SK-N-SH (cell line): ENCODE results near the gene DHPS. TPM values are rescaled to one million over a fixed set of nuclear protein-coding genes. Genes with fewer than 3 reads are reported as not detected.

Experiments
- CTCF ChIA-PET: fragments of 300-600, 350-600 bp; formaldehyde crosslinking; extraction: SDS; loops from one replicate; lab custom pipeline; 2021; lab: Yijun Ruan, JAX
- POLR2A ChIA-PET: fragments of 350-600 bp; sonication (Branson Sonifier 250); formaldehyde crosslinking; extraction: SDS; loops from one replicate; lab custom pipeline; 2020; ENCODE audit warnings: antibody characterized with exemption, inconsistent platforms; lab: Yijun Ruan, JAX
- DNase-seq: peaks from one replicate; pipeline ENCODE4 v3.0.0; 2012
- H2AFZ ChIP-seq: fragments of 200-600 bp; sonication (generic); 2 replicates; pipeline ENCODE4 v1.8.1; 2016; ENCODE audit warnings: antibody characterized with exemption, mild to moderate bottlenecking, low read depth
- H3F3A ChIP-seq: fragments of 200-600 bp; sonication (generic); replicated peaks from 2 replicates; pipeline ENCODE3; 2016; ENCODE audit warnings: antibody characterized with exemption, mild to moderate bottlenecking; ENCODE audit not compliant: insufficient read depth
- H3K27ac ChIP-seq, 2 experiments: fragments of 200-500 bp in 1 of 2; fragments of 200-600 bp in 1 of 2; sonication (Bioruptor generic) in 1 of 2; sonication (generic), shearing (Covaris generic) in 1 of 2; 2 replicates each; pipeline versions ENCODE4 v1.5.1 to v1.6.1; 2014 to 2016; ENCODE audit warnings: low read depth in 2 of 2, inconsistent platforms in 1 of 2, low read length in 1 of 2, mild to moderate bottlenecking in 1 of 2, mixed read lengths in 1 of 2
- H3K27me3 ChIP-seq: fragments of 200-600 bp; sonication (generic), shearing (Covaris generic); 2 replicates; pipeline ENCODE4 v1.6.1; 2016; ENCODE audit warnings: mixed run types; ENCODE audit not compliant: insufficient read depth
- H3K36me3 ChIP-seq, 2 experiments: fragments of 200-500 bp in 1 of 2; fragments of 200-600 bp in 1 of 2; sonication (Bioruptor generic) in 1 of 2; sonication (generic) in 1 of 2; replicated peaks in 1 of 2; 2 replicates each; pipeline versions ENCODE3 to v1.5.1; 2014 to 2016; ENCODE audit warnings: low read length in 1 of 2, mild to moderate bottlenecking in 1 of 2; ENCODE audit not compliant: insufficient read depth in 2 of 2, control insufficient read depth in 1 of 2
- H3K4me1 ChIP-seq, 2 experiments: fragments of 200-500 bp in 1 of 2; fragments of 200-600 bp in 1 of 2; sonication (Bioruptor generic) in 1 of 2; sonication (generic), shearing (Covaris generic) in 1 of 2; 2 replicates each; pipeline versions ENCODE4 v1.5.1 to v1.6.1; 2014 to 2016; ENCODE audit warnings: low read depth in 1 of 2, low read length in 1 of 2, mixed run types in 1 of 2; ENCODE audit not compliant: insufficient read depth in 2 of 2, control insufficient read depth in 1 of 2
- H3K4me2 ChIP-seq: fragments of 200-600 bp; sonication (generic), shearing (Covaris generic); 2 replicates; pipeline ENCODE4 v1.6.1; 2017; ENCODE audit warnings: mixed run types
- H3K4me3 ChIP-seq, 2 experiments: fragments of 200-500 bp in 1 of 2; fragments of 200-600 bp in 1 of 2; sonication (Bioruptor generic) in 1 of 2; sonication (generic), shearing (Covaris generic) in 1 of 2; 2 replicates each; pipeline versions ENCODE4 v1.5.1 to v1.8.1; 2014 to 2016; ENCODE audit warnings: low read depth in 2 of 2, inconsistent platforms in 1 of 2, low read length in 1 of 2, mild to moderate bottlenecking in 1 of 2, mixed read lengths in 1 of 2, moderate library complexity in 1 of 2
- H3K79me2 ChIP-seq: fragments of 200-600 bp; sonication (generic); 2 replicates; pipeline ENCODE4 v1.8.1; 2017; ENCODE audit warnings: mild to moderate bottlenecking; ENCODE audit not compliant: insufficient read depth
- H3K9ac ChIP-seq: fragments of 200-600 bp; sonication (generic); 2 replicates; pipeline ENCODE4 v1.6.1; 2017; ENCODE audit warnings: mixed run types
- H3K9me2 ChIP-seq: fragments of 200-600 bp; sonication (generic); 2 replicates; pipeline ENCODE4 v1.6.1; 2017; ENCODE audit warnings: mixed run types
- H3K9me3 ChIP-seq: fragments of 200-600 bp; sonication (generic); 2 replicates; pipeline ENCODE4 v1.6.1; 2017; ENCODE audit warnings: mixed run types, mild to moderate bottlenecking, moderate library complexity
- H4K20me1 ChIP-seq: fragments of 200-600 bp; sonication (generic); 2 replicates; pipeline ENCODE4 v1.6.1; 2017; ENCODE audit warnings: mild to moderate bottlenecking, mixed run types; ENCODE audit not compliant: insufficient read depth
- CHD2 ChIP-seq: fragments of 150-350 bp; IDR thresholded peaks from 2 replicates; pipeline ENCODE4 v1.6.1; 2018; ENCODE audit warnings: low read length; ENCODE audit not compliant: partially characterized antibody
- CTCF ChIP-seq: fragments of 200-600 bp; sonication (generic); IDR thresholded peaks from 2 replicates; pipeline ENCODE4 v1.6.1; 2017; ENCODE audit warnings: antibody characterized with exemption, mild to moderate bottlenecking, moderate library complexity
- FOXJ3 ChIP-seq: sonication (generic); formaldehyde crosslinking; IDR thresholded peaks from 2 replicates; pipeline ENCODE4 v1.5.1; 2020; ENCODE audit warnings: mild to moderate bottlenecking, missing genetic modification reagents
- MAX ChIP-seq: IDR thresholded peaks from 2 replicates; pipeline ENCODE4 v1.4.0; 2012; ENCODE audit warnings: low read depth
- NFIC ChIP-seq: IDR thresholded peaks from 2 replicates; pipeline ENCODE4 v1.4.0; 2012; ENCODE audit warnings: borderline replicate concordance
- PBX3 ChIP-seq: IDR thresholded peaks from 2 replicates; pipeline ENCODE4; 2012
- POLR2AphosphoS5 ChIP-seq: IDR thresholded peaks from 2 replicates; pipeline ENCODE4 v1.6.1; 2012; ENCODE audit warnings: low read depth, low read length
- SIN3A ChIP-seq: IDR thresholded peaks from 2 replicates; pipeline ENCODE4 v1.6.1; 2012; ENCODE audit warnings: low read depth, mild to moderate bottlenecking, low read length, moderate library complexity, borderline replicate concordance
- SMC3 ChIP-seq: IDR thresholded peaks from 2 replicates; pipeline ENCODE4 v1.6.1; 2012; ENCODE audit warnings: low read depth, low read length, improper control_type of control experiment
- TCF12 ChIP-seq: IDR thresholded peaks from 2 replicates; pipeline ENCODE4 v1.4.0; 2012
- TEAD4 ChIP-seq: IDR thresholded peaks from 2 replicates; pipeline ENCODE4 v1.4.0; 2012; ENCODE audit warnings: mild to moderate bottlenecking, borderline replicate concordance; ENCODE audit not compliant: insufficient read depth
- USF1 ChIP-seq: IDR thresholded peaks from 2 replicates; pipeline ENCODE4 v1.4.0; 2012; ENCODE audit warnings: low read depth, borderline replicate concordance
- USF2 ChIP-seq: fragments of 150-350 bp; IDR thresholded peaks from 2 replicates; pipeline ENCODE4 v1.6.1; 2017; ENCODE audit warnings: antibody characterized with exemption, low read length, low read depth, borderline replicate concordance
- WGBS: methylation state at CpG from one replicate; pipeline ENCODE4 v1.1.6; 2017; ENCODE audit warnings: low lambda C conversion rate; 5-methylcytosine and 5-hydroxymethylcytosine counted together
- polyA plus RNA-seq, 3 experiments: library from polyadenylated mRNA; depleted of rRNA; stranded (reverse); fragments of >200 nt; gene quantifications; 2 replicates each; pipeline ENCODE4 v1.2.3, GENCODE V29; 2012

Gene DHPS
- polyA plus RNA-seq, 1 of the 3 experiments (the other 2 are of a cell fraction): 179 TPM

GRCh38 chr19:12669270-12670158, 12.2 kb downstream of the DHPS start (continued):
- TF ChIP-seq POLR2AphosphoS5 (peak; percentile 82), SMC3 (no peak), PBX3 (peak; percentile 11; the same call in 1 of the 2 replicates), MAX (peak; percentile 74), CTCF (peak; percentile 20; the same call in 1 of the 2 replicates), SIN3A (peak; percentile 43; the same call in 1 of the 2 replicates), CHD2 (peak; percentile 60)

- Histone ChIP-seq H3K79me2 (peaks cover 51% of the 10 kb centered on the region), H3K4me3 (peak overlapping the region; percentile 80 to 85), H3K4me2 (peak overlapping the region; percentile 90), H3K27me3 (no peaks in the 10 kb centered on the region), H2AFZ (peak overlapping the region; percentile 82; the same call in 1 of the 2 replicates), H3K9me3 (no peaks in the 10 kb centered on the region), H3K9ac (peak overlapping the region; percentile 76), H3K4me1 (peaks cover 5 to 35% of the 10 kb centered on the region in 2 experiments; a peak in 2 of 4 replicates), H4K20me1 (no peaks in the 10 kb centered on the region), H3F3A (peaks cover 28% of the 10 kb centered on the region), H3K36me3 (peaks cover 13 to 15% of the 10 kb centered on the region in 2 experiments), H3K9me2 (no peaks in the 10 kb centered on the region), H3K27ac (peak overlapping the region; percentile 89 to 96)
- CTCF ChIA-PET: interaction anchor here (0.6 to 2.9 kb wide), 7 partner anchors 8 to 1375 kb away, joined by 3 to 13 read pairs (median 6); no protein-coding TSS in a partner anchor
- 7% methylated on average over 8 of the region's 24 CpGs for WGBS
- POLR2A ChIA-PET: interaction anchor here (0.6 to 1.7 kb wide), 4 partner anchors 9 to 1297 kb away, joined by 3 to 6 read pairs (median 4); partner anchors contain the start of genes DHPS, ZNF490 and ZNF791
- peak; percentile 61 for DNase-seq
- no peak for TF ChIP-seq NFIC
These were observed 12.8 kb downstream of the DHPS start for GRCh38 chr19:12668932-12669269.

GRCh38 chr19:12668346-12668745, 13.3 kb downstream of the DHPS start:
- Histone ChIP-seq H3K27ac (peak overlapping the region in 1 of 2 experiments; percentile 89; a peak in 1 of 4 replicates), H3K4me1 (peaks cover 5 to 35% of the 10 kb centered on the region in 2 experiments; a peak in 2 of 4 replicates), H3K79me2 (peaks cover 51% of the 10 kb centered on the region)
- no peak for DNase-seq
- no peak for TF ChIP-seq TEAD4
- no peak for TF ChIP-seq NFIC
- no peak for TF ChIP-seq FOXJ3 (CRISPR knock-in tag)
- TF ChIP-seq USF1: no peak
- TF ChIP-seq USF2: no peak
- TF ChIP-seq TCF12: no peak
- TF ChIP-seq, all 33 proteins: peak for 0
- Histone ChIP-seq H3K36me3 (peaks cover 14 to 17% of the 10 kb centered on the region in 2 experiments), H4K20me1 (no peaks in the 10 kb centered on the region), H3F3A (peaks cover 28% of the 10 kb centered on the region), H3K27me3 (no peaks in the 10 kb centered on the region), H3K9ac (peak overlapping the region; percentile 76), H3K9me2 (no peaks in the 10 kb centered on the region), H3K4me2 (peak overlapping the region; percentile 90), H2AFZ (no peak overlapping the region), H3K4me3 (peak overlapping the region; percentile 80 to 85), H3K9me3 (no peaks in the 10 kb centered on the region)
- WGBS: 57% methylated on average over 6 of the region's 8 CpGs
- ChIA-PET POLR2A (interaction anchor here (0.6 to 1.7 kb wide), 4 partner anchors 10 to 1296 kb away, joined by 3 to 6 read pairs (median 4); partner anchors contain the start of gene DHPS), CTCF (interaction anchor here (0.6 to 3.1 kb wide), 6 partner anchors 9 to 1375 kb away, joined by 3 to 13 read pairs (median 6); no protein-coding TSS in a partner anchor)
